AG04450 (cell line): Measurements from ENCODE around the gene IGFBP1. TPM values are rescaled to one million over a fixed set of nuclear protein-coding genes. Genes with fewer than 3 reads are reported as not detected.
"Not testable (repeated sequence)": the region's sequence is repeated elsewhere in the genome, so short reads cannot be mapped to it uniquely, and the experiment has no call there.

Experiments
- CTCF ChIA-PET: fragments of 300-600, 350-600 bp; formaldehyde crosslinking; extraction: SDS; loops from one replicate; lab custom pipeline; 2022; ENCODE audit warnings: antibody characterized with exemption, inconsistent platforms; lab: Charles Lee
- POLR2A ChIA-PET: fragments of 350-600 bp; formaldehyde crosslinking; extraction: SDS; loops from one replicate; lab custom pipeline; 2021; ENCODE audit warnings: antibody characterized with exemption, inconsistent platforms; lab: Yijun Ruan, JAX
- DNase-seq: peaks from one replicate; pipeline ENCODE4 v3.0.0-alpha.2; 2011; ENCODE audit warnings: low read depth, low spot score
- H3K27ac ChIP-seq: one replicate; pipeline ENCODE4 v1.5.1; 2012; ENCODE audit warnings: low read depth, low read length, control low read depth
- H3K27me3 ChIP-seq: one replicate; pipeline ENCODE4 v1.6.0; 2012; ENCODE audit warnings: low read length; ENCODE audit not compliant: control insufficient read depth, insufficient read depth
- H3K4me3 ChIP-seq: 2 replicates; pipeline ENCODE4 v1.5.1; 2011; ENCODE audit warnings: mild to moderate bottlenecking, low read depth, low read length, control low read depth
- H3K9me3 ChIP-seq: 2 replicates; pipeline ENCODE4 v1.5.1; 2012; ENCODE audit warnings: low read length; ENCODE audit not compliant: control insufficient read depth, insufficient read depth
- polyA minus RNA-seq: library from RNA; depleted of rRNA, polyadenylated mRNA; stranded (reverse); fragments of >200 nt; gene quantifications from 2 replicates; pipeline ENCODE4 v1.2.3, GENCODE V29; 2011; rRNA and poly(A)+ RNA removed
- polyA plus RNA-seq: library from polyadenylated mRNA; depleted of rRNA; stranded (reverse); fragments of >200 nt; gene quantifications from 2 replicates; pipeline ENCODE4 v1.2.3, GENCODE V29; 2011; rRNA removed
- TF ChIP-seq, protein P1 (sequence below): IDR thresholded peaks from 2 replicates; pipeline ENCODE4 v1.5.1; 2011; ENCODE audit warnings: low read depth, low read length, control low read depth, inconsistent platforms

IGFBP1 gene
- polyA plus RNA-seq: 0.07 TPM in 1 of 2 replicates, not detected in the other
- not detected in 2 replicates for polyA minus RNA-seq

GRCh38 chr7:45888185-45888992 lies at the start of gene IGFBP1:
TSS of gene IGFBP1 (plus strand) at chr7:45888488. CDS start at chr7:45888653, 165 bp downstream.
- POLR2A ChIA-PET: no interaction called here
- TF ChIP-seq, protein P1, sequence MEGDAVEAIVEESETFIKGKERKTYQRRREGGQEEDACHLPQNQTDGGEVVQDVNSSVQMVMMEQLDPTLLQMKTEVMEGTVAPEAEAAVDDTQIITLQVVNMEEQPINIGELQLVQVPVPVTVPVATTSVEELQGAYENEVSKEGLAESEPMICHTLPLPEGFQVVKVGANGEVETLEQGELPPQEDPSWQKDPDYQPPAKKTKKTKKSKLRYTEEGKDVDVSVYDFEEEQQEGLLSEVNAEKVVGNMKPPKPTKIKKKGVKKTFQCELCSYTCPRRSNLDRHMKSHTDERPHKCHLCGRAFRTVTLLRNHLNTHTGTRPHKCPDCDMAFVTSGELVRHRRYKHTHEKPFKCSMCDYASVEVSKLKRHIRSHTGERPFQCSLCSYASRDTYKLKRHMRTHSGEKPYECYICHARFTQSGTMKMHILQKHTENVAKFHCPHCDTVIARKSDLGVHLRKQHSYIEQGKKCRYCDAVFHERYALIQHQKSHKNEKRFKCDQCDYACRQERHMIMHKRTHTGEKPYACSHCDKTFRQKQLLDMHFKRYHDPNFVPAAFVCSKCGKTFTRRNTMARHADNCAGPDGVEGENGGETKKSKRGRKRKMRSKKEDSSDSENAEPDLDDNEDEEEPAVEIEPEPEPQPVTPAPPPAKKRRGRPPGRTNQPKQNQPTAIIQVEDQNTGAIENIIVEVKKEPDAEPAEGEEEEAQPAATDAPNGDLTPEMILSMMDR: no peak
- no peaks in the 10 kb centered on the region for H3K9me3 ChIP-seq
- no peak within 1 kb of the TSS for H3K27ac ChIP-seq
- peak within 1 kb of the TSS; percentile 57 for H3K4me3 ChIP-seq
- H3K27me3 ChIP-seq: peaks cover 8% of the 10 kb centered on the region
- CTCF ChIA-PET: interaction anchor here (3.0 kb wide), 1 partner anchor 30 kb away, joined by 18 read pairs; no protein-coding TSS in a partner anchor
- DNase-seq: no peak

DNA sequence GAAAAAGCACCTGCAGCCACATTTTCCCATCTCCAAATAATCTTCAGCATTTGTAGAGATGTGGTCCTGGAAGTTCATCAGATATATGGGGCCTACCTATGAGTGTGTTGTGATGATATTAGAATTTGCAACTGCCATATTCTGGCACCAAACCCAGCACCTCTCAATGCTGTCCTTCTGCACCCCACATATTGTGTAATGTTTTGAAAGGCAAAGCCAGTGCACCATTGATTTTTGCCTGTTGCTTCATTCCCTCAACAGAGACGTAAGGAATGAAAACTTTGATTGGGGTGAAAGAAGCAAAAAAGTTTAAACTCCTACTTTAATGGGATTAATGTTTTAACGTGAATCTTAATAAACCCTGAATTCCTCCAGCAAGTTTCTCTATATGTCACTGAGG lies 49.4 kb upstream of the IGFBP1 start:
- H3K27me3 ChIP-seq, H3K9me3 ChIP-seq, DNase-seq, H3K4me3 ChIP-seq, CTCF ChIA-PET, H3K27ac ChIP-seq, POLR2A ChIA-PET: not testable (repeated sequence)

- CTCF ChIA-PET, H3K4me3 ChIP-seq, H3K27me3 ChIP-seq, DNase-seq, POLR2A ChIA-PET, H3K9me3 ChIP-seq, H3K27ac ChIP-seq: not testable (repeated sequence)
Measured at GRCh38 chr7:45841926-45842717, 46.2 kb upstream of the IGFBP1 start.

GRCh38 chr7:45846536-45846935 lies 41.8 kb upstream of the IGFBP1 start:
- H3K4me3 ChIP-seq, H3K27me3 ChIP-seq, DNase-seq, POLR2A ChIA-PET, H3K9me3 ChIP-seq, H3K27ac ChIP-seq, CTCF ChIA-PET: not testable (repeated sequence)

GRCh38 chr7:45848734-45849133 lies 39.6 kb upstream of the IGFBP1 start:
- DNase-seq, POLR2A ChIA-PET, H3K27me3 ChIP-seq, H3K9me3 ChIP-seq, H3K4me3 ChIP-seq, CTCF ChIA-PET, H3K27ac ChIP-seq: not testable (repeated sequence)

GRCh38 chr7:45852984-45853383 lies 35.3 kb upstream of the IGFBP1 start:
- H3K27me3 ChIP-seq, POLR2A ChIA-PET: not testable (repeated sequence)
- CTCF ChIA-PET: interaction anchor here (4.1 kb wide), 1 partner anchor 189 kb away, joined by 50 read pairs; no protein-coding TSS in a partner anchor

GRCh38 chr7:45853491-45853890 lies 34.8 kb upstream of the IGFBP1 start:
- H3K27ac ChIP-seq, POLR2A ChIA-PET: not testable (repeated sequence)
- CTCF ChIA-PET: interaction anchor here (4.1 kb wide), 1 partner anchor 189 kb away, joined by 50 read pairs; no protein-coding TSS in a partner anchor

More at GRCh38 chr7:45852984-45853383, 35.3 kb upstream of the IGFBP1 start:
- not testable (repeated sequence) for H3K9me3 ChIP-seq, H3K27ac ChIP-seq, DNase-seq, H3K4me3 ChIP-seq

GRCh38 chr7:45855680-45856079 lies 32.6 kb upstream of the IGFBP1 start:
- POLR2A ChIA-PET: not testable (repeated sequence)
- CTCF ChIA-PET: interaction anchor here (2.2 to 4.1 kb wide), 2 partner anchors 191 to 194 kb away, joined by 7 to 50 read pairs; no protein-coding TSS in a partner anchor

More at GRCh38 chr7:45853491-45853890, 34.8 kb upstream of the IGFBP1 start:
- H3K27me3 ChIP-seq, H3K4me3 ChIP-seq, DNase-seq, H3K9me3 ChIP-seq: not testable (repeated sequence)

DNA sequence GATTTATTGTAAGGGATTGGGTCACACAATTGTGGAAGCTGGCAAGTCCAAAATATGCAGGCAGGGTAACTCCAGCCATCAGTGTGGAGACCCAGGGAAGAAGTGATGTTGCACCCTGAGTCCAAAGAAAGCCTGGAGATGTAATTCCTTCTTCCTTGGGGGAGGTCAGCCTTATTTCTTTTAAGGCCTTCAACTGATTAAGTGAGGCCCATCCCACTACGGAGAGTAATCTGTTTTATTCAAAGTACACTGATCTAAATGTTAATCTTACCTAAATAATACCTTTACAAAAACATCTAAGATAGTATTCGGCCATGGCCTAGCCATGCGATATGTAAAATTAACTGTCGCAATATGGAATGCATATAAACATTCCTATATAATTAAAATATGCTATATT lies 31.4 kb upstream of the IGFBP1 start:
- H3K9me3 ChIP-seq, H3K4me3 ChIP-seq, H3K27ac ChIP-seq, H3K27me3 ChIP-seq, POLR2A ChIA-PET, DNase-seq, CTCF ChIA-PET: not testable (repeated sequence)

More at GRCh38 chr7:45855680-45856079, 32.6 kb upstream of the IGFBP1 start:
- H3K9me3 ChIP-seq, H3K4me3 ChIP-seq, DNase-seq, H3K27ac ChIP-seq, H3K27me3 ChIP-seq: not testable (repeated sequence)
